Suprapubic skin (tissue), 4 donors: Measurements from ENCODE around the gene PHETA2. TPM values are rescaled to one million over a fixed set of nuclear protein-coding genes. Genes with fewer than 3 reads are reported as not detected.
"Not testable (repeated sequence)": the region's sequence is repeated elsewhere in the genome, so short reads cannot be mapped to it uniquely, and the experiment has no call there.

Experiments
- DNase-seq, 2 donors: peaks; one replicate each; pipeline ENCODE4 v3.0.0-alpha.2; 2019; ENCODE audit warnings: low spot score in 2 of 2
- H3K27ac ChIP-seq: fragments of 200-600 bp; sonication (generic); one replicate; pipeline ENCODE4 v1.5.1; 2019
- H3K27me3 ChIP-seq: fragments of 200-600 bp; sonication (generic); one replicate; pipeline ENCODE4 v1.5.1; 2019
- H3K36me3 ChIP-seq: fragments of 200-600 bp; sonication (generic); one replicate; pipeline ENCODE4 v1.5.1; 2019
- H3K4me1 ChIP-seq: fragments of 200-600 bp; sonication (generic); one replicate; pipeline ENCODE4 v1.5.1; 2019
- H3K4me3 ChIP-seq: fragments of 200-600 bp; sonication (generic); one replicate; pipeline ENCODE4 v1.5.1; 2019; ENCODE audit warnings: mild to moderate bottlenecking
- H3K9me3 ChIP-seq: fragments of 200-600 bp; sonication (generic); one replicate; pipeline ENCODE4 v1.5.1; 2019
- EP300 ChIP-seq: sonication (generic); formaldehyde crosslinking; IDR thresholded peaks from one replicate; pipeline ENCODE4 v1.6.1; 2017; ENCODE audit warnings: antibody characterized with exemption
- POLR2A ChIP-seq, 2 donors: fragments of 450-650 bp; IDR thresholded peaks; one replicate each; pipeline ENCODE4 v1.6.1; 2017; ENCODE audit warnings: antibody characterized with exemption in 2 of 2, mild to moderate bottlenecking in 2 of 2, moderate library complexity in 2 of 2
- POLR2AphosphoS5 ChIP-seq, 3 donors: sonication (generic); formaldehyde crosslinking; IDR thresholded peaks; one replicate each; pipeline ENCODE4 v1.6.1; 2017; ENCODE audit warnings: antibody characterized with exemption in 3 of 3
- WGBS: methylation state at CpG from one replicate; pipeline ENCODE4 v1.1.5; 2018; 5-methylcytosine and 5-hydroxymethylcytosine counted together
- total RNA-seq, 4 donors: library from RNA; depleted of rRNA; stranded (reverse); fragments of >200 nt; gene quantifications; one replicate each; pipeline ENCODE4 v1.1.0, GENCODE V29; 2016
- TF ChIP-seq, protein P1 (sequence below), 2 donors: fragments of 200-600 bp in 1 of 2; fragments of 450-650 bp in 1 of 2; sonication (generic) in 1 of 2; IDR thresholded peaks; one replicate each; pipeline ENCODE4 v1.5.1; 2016 to 2019; ENCODE audit warnings: antibody characterized with exemption in 2 of 2, mild to moderate bottlenecking in 1 of 2, moderate library complexity in 1 of 2

The PHETA2 gene
- total RNA-seq, 4 donors from 2014 or later: 7.1 to 11.4 (median 8.0) TPM

DNA sequence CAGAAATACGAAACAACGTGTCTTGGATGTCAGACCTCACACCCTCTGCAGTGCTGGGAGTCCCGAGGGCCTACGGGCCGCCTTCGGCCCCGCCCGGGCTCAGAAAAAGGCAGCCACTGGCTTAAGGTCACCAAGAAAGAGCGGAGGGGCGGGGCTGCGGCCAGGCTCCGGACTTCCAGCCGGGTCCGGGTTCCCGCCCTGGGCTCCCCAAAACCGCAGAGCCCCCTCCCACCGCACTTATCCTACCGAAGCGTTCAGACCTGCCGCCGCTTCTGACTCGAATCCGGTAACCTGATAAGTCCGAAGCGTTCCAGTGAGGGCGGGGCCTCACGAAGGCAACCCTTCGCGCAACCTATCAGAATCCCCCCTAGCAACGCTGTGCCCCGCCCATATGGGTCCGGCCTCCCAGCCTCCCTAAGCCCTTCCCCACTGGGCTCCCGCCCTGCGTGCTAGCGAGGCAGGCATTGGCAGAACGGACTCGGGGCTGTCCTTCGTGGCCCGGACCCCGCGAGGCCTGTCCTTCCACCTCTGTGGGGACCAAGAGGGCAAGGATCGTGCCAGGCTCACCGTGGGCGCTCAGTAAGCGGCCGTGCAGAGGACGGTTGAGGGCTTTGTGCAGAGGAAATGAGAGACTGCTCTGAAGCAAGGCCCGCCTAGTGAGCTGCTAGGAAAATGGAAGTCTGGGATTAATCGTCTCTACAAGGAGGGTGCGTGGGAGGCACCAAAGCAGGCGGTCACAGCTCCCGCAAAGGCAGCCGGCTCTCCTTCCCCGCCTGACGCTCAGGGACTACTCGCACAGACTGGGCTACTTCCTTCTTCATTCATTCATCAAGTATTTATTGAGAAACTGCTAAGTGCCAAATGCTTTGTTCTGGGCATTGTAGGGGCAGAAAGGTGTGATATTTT is 3.3 kb upstream of the PHETA2 start, which contains the start of gene NAGA:
Gene NAGA, minus strand, starts transcription at position 296 of the 906 bp plus-strand sequence. CDS start 515 bp downstream, outside the sequence.
- Histone ChIP-seq H3K27me3 (no peaks in the 10 kb centered on the region), H3K4me1 (peaks cover 42% of the 10 kb centered on the region), H3K9me3 (no peaks in the 10 kb centered on the region), H3K36me3 (peaks cover 27% of the 10 kb centered on the region), H3K4me3 (peak within 1 kb of the TSS; percentile 68), H3K27ac (peak within 1 kb of the TSS; percentile 84)
- 1% methylated on average over 38 of the region's 56 CpGs for WGBS
- TF ChIP-seq POLR2AphosphoS5 (IDR thresholded peaks at IDR 0.05): peak in 2 of 3 donors; percentile 26 to 84
- TF ChIP-seq, protein P1, sequence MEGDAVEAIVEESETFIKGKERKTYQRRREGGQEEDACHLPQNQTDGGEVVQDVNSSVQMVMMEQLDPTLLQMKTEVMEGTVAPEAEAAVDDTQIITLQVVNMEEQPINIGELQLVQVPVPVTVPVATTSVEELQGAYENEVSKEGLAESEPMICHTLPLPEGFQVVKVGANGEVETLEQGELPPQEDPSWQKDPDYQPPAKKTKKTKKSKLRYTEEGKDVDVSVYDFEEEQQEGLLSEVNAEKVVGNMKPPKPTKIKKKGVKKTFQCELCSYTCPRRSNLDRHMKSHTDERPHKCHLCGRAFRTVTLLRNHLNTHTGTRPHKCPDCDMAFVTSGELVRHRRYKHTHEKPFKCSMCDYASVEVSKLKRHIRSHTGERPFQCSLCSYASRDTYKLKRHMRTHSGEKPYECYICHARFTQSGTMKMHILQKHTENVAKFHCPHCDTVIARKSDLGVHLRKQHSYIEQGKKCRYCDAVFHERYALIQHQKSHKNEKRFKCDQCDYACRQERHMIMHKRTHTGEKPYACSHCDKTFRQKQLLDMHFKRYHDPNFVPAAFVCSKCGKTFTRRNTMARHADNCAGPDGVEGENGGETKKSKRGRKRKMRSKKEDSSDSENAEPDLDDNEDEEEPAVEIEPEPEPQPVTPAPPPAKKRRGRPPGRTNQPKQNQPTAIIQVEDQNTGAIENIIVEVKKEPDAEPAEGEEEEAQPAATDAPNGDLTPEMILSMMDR (IDR thresholded peaks at IDR 0.05): no peak
- peak in 1 of 2 donors; percentile 45 for TF ChIP-seq POLR2A (IDR thresholded peaks at IDR 0.05)
- TF ChIP-seq EP300: no peak
- peak; percentile 98 to 99 for DNase-seq

DNA sequence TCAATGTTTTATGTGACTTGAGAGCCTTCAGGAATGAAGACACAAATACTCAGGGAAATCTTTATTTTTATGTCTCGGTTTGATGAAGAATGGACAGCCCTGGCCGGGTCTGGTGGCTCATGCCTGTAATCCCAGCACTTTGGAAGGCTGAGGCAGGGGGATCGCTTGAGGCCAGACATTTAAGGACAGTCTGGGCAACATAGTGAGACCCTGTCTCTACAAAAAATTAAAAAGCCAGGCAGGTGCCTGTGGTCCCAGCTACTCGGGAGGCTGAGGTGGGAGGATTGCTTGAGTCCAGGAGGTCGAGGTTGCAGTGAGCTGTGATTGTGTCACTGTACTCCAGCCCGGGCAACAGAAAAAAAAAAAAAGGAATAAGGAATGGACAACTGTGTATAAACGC is 2.5 kb upstream of the PHETA2 start:
- WGBS: 58% methylated on average over 7 of the region's 7 CpGs
- DNase-seq: peak in 1 of 2 donors; percentile 35
- peak overlapping the region; percentile 68 for H3K4me3 ChIP-seq
- peak overlapping the region; percentile 84 for H3K27ac ChIP-seq
- not testable (repeated sequence) for H3K27me3 ChIP-seq, H3K9me3 ChIP-seq
- peaks cover 19% of the 10 kb centered on the region for H3K36me3 ChIP-seq
- peaks cover 42% of the 10 kb centered on the region for H3K4me1 ChIP-seq

DNA sequence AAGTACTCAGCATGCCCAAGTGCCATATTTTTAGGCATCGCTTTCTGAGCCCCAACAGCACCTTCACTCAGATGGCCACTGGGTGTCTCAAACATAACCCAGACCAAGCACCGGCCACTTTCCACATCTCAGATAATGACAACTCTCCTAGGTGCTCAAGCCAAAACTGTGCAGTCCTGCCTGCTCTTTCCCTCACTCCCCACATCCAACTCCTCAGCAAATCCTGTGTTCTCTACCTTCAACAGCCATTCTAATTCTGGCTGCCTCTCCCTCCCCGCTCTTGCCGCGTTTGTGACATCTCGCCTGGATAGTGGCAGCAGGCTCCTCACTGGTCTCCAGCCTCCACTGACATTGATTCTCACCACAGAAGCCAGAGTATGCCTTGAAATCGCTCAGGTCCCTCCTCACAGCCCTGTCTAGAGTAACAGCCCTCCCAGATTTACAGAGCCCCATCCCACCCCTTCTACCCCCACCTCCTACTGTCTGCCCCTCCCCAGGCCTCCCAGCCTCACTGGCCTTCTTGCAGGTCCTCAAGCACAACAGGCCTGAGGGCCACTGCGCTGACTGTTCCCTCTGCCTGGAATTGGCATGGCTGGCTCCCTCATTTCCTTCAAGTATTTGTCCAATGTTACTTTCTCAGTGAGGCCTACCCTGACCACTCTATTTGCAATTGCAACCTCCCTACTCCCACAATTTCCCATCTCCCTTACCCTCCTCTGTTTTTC is 1.3 kb upstream of the PHETA2 start:
- no peak overlapping the region for H3K27ac ChIP-seq
- DNase-seq: peak in 1 of 2 donors; percentile 60
- H3K4me3 ChIP-seq: no peak overlapping the region
- no peaks in the 10 kb centered on the region for H3K27me3 ChIP-seq
- no peaks in the 10 kb centered on the region for H3K9me3 ChIP-seq
- WGBS: 87% methylated on average over 8 of the region's 8 CpGs
- TF ChIP-seq POLR2A (IDR thresholded peaks at IDR 0.05) (no peak), EP300 (no peak), POLR2AphosphoS5 (IDR thresholded peaks at IDR 0.05) (no peak)
- TF ChIP-seq, protein P1 (IDR thresholded peaks at IDR 0.05): no peak
- peaks cover 46% of the 10 kb centered on the region for H3K4me1 ChIP-seq
- peaks cover 14% of the 10 kb centered on the region for H3K36me3 ChIP-seq

DNA sequence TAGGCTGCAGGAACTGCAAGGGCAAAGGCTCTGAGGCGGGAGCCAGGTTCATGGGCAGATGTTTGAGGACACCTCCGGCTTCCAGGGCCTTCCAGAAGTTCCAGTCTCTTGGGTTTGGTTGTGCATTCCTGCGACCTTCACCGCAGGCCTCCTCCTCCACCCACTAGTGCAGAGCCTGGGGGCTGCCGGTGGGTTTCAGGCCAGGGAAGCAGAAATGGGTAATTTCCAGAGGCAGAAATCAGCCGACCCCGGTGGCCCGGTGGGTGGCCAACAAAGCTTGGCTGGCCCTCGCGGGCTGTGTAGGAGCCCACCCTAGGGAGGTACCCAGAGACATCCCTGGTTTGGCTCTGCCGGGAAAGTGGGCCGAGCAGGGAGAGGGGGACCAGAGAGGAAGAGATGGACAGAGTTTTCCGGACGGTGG is 417 bp upstream of the PHETA2 start:
- TF ChIP-seq POLR2A (IDR thresholded peaks at IDR 0.05): no peak
- TF ChIP-seq, protein P1 (IDR thresholded peaks at IDR 0.05): no peak
- no peak for TF ChIP-seq EP300
- no peak for TF ChIP-seq POLR2AphosphoS5 (IDR thresholded peaks at IDR 0.05)
- WGBS: 65% methylated on average over 14 of the region's 14 CpGs
- Histone ChIP-seq H3K4me1 (peaks cover 54% of the 10 kb centered on the region), H3K4me3 (peak overlapping the region; percentile 69), H3K27ac (peak overlapping the region; percentile 87), H3K27me3 (no peaks in the 10 kb centered on the region), H3K36me3 (peaks cover 9% of the 10 kb centered on the region), H3K9me3 (no peaks in the 10 kb centered on the region)
- DNase-seq: peak in 1 of 2 donors; percentile 76

DNA sequence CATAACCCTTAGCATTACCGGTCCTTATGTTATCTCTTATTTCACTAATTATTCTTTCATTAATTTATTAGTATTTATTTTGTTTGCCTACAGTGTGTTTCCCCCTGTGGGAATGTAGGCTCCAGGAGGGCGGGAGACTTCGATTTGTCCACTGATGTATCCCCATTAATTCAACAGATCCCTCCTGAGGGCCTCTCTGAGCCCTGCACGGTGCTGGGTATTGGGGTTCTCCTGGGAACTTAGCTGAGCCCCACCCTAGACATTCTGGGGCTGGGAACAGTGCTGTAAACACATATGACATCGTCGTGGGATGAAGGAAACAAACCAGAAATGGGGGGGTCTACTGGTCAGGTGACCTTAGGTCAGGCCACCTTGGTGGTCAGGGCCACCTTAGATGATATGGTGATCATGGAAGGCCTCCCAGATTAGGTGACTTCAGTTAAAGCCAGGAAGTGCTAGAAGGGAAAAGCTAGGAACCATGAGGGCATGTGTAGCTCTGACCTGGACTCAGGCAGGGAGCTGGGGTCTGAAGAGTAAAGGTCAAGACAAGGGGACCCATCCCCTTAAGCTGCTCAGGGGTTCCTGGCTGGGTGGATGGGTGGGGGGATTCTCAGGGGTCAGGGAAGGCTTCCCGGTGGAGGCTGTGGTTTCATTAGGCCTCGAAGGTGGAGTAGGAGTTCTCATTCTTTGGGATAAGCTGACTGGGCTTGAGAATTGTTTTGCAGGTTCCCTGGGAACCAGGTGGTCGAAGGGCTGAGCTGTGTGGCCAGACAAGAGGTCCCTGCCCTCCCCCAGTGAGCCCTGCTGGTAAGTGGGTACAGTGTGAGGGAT is 1.0 kb downstream of the PHETA2 start:
- TF ChIP-seq EP300 (no peak), POLR2AphosphoS5 (IDR thresholded peaks at IDR 0.05) (no peak), POLR2A (IDR thresholded peaks at IDR 0.05) (no peak)
- TF ChIP-seq, protein P1 (IDR thresholded peaks at IDR 0.05): no peak
- peak in 1 of 2 donors; percentile 65 for DNase-seq
- Histone ChIP-seq H3K36me3 (peaks cover 9% of the 10 kb centered on the region), H3K27me3 (no peaks in the 10 kb centered on the region), H3K27ac (peak overlapping the region; percentile 87), H3K4me3 (peak overlapping the region; percentile 69), H3K4me1 (peaks cover 55% of the 10 kb centered on the region), H3K9me3 (no peaks in the 10 kb centered on the region)
- 54% methylated on average over 9 of the region's 9 CpGs for WGBS
